Measurements from ENCODE around the gene SERPINB6. TPM values are rescaled to one million over a fixed set of nuclear protein-coding genes. Genes with fewer than 3 reads are reported as not detected.
"Not testable (repeated sequence)": the region's sequence is repeated elsewhere in the genome, so short reads cannot be mapped to it uniquely, and the experiment has no call there.

The SERPINB6 gene
- total RNA-seq, 2 experiments from 2014 or later, result 13.2 TPM; not detected in 1

DNA sequence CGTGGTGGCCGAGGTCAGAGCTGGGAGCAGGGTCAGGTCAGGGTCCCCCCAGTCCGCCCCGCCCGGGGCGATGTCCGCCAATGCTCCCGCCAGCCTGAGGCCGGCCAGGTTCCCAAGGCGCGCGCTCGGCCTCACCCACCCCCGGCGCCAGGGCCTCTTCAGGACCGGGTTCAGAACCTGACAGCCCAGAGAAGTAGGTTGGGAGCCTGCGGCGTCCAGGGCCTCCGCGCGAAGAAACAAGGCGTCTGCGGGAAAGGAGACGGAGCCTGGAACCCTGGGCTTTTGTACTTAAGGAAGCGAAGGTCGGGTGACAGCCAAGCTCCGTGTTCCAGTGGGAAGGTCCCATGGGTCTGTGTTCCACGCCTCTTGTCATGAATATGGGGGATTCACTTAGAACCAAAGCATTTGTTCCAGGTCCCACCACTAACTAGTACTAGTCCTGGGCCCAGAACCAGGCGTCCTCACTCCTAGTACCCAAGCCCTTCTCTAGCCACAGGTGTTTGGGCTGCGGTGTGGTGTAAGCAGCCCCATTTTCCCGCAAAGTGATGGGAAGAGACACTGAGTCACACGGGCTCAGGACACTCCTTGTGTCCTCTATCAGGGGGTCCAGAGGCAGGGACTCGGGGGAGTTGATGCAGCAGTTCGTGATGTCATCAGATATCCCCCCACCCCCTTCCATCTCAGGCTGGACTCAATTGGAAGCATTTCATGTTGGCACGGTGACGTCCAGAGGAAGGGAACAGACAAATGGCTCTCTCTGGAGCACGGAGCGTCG is 67.8 kb downstream of the SERPINB6 start:
- BruUV-seq (replicated peaks); H2AFZ ChIP-seq (ENCODE audit: low read length); H3K9me2 ChIP-seq (ENCODE audit: insufficient read depth, low read length); CTCF ChIA-PET (ENCODE audit: unreplicated experiment); DNase-seq (ENCODE audit: low spot score); intact Hi-C loops (cut with micrococcal nuclease; ENCODE audit: unreplicated experiment); H3K9me3 ChIP-seq (ENCODE audit: low read length): not testable (repeated sequence)
- peaks cover 44% of the 10 kb centered on the region for H3K36me3 ChIP-seq (ENCODE audit: insufficient read depth, low read length)
- H3K4me3 ChIP-seq (ENCODE audit: low read depth, low read length, poor library complexity, severe bottlenecking), result peak overlapping the region; percentile 73
- peak overlapping the region; percentile 96 for H3K4me2 ChIP-seq (ENCODE audit: low read length)
- peaks cover 21% of the 10 kb centered on the region for H4K20me1 ChIP-seq (ENCODE audit: insufficient read depth, low read length)
- peaks cover 63% of the 10 kb centered on the region for H3K4me1 ChIP-seq (ENCODE audit: insufficient read depth, low read length, poor library complexity, severe bottlenecking)
- peaks cover 46% of the 10 kb centered on the region for H3K79me2 ChIP-seq (ENCODE audit: insufficient read depth, low read depth, low read length)
- peak overlapping the region; percentile 81 for H3K27ac ChIP-seq (ENCODE audit: low read depth, low read length, poor library complexity, severe bottlenecking)
- POLR2A ChIA-PET, result interaction anchor here (0.8 to 5.3 kb wide), 6 partner anchors 11 to 57 kb away, joined by 3 to 32 read pairs (median 7); no protein-coding TSS in a partner anchor

DNA sequence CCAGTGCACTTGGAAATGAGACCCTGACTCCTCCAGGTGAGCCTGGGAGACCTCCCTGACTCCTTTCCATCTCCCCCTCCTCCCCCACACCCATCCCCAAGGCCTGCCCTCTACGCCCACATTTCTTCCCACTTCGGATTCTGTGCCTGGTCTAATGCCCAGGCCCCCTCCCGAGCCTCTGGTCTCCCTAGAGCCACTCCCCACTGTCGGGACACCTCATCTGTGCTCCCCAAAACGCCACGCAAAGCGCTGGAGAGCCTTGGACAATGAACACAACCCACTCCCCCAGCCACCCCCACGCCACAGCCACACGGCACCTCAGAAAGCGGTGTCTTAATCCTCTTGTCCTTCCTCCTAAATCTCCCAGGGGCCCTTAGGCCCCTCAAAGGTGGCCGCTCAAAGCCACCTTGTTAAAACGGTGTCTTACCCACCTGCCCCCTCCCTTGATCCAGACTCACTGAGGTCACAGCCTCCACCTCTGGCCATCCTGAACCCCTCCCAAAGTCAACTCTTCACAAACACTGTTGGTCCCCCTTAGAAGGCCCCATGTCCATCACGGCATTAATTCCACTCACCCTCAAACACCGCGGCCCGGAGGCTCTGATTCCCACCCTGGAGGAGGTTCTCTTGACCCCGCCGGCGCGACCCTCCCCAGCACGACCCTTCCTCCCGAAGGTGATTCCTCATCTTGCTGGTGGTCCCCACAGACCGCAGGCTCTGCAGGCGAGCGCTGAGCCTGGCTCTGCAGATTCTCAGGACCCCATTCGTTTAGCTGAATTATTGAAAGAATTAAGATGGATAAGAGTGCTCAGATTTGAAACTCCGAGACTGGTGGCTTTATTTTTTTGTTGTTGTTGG is 69.5 kb downstream of the SERPINB6 start:
- CTCF ChIA-PET (ENCODE audit: unreplicated experiment), result not testable (repeated sequence)

DNA sequence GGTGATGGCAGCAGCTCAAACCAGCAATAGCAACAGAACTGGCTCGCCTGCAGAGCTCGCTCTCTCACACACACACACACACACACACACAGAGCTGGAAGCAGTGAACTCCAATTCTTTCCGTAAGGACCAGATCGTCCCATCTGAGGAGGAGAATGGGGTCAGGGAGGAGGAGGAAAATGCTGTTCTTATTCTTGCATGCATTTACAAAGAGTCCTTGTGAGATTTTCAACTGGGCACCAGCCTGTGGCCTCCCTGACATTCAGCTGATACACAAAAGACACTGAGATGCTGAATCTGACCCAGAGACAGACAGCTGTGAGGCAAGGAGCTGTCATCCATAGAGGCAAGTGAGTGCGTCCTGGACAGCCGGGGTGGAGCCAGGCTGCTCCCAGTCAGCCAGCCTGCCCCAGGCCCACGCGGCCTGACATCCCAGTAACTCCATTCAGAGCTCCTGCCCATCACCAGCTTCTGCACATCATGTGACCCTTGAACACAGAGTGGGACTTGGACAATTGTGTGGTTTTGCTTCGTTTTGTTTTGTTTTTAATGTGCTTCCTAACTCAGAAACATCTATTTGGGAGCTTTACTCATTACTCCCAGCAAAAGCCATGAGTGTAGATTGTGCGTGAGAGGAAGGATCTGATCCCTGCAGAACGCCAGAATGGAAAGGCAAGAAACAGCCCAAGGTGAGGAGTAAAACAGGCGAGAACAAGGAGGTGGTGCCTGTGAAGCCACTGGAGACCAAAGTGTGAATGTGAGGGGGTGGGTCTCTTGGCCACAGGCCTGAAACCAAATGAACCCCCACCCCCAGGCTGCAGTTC is 70.3 kb downstream of the SERPINB6 start:
- Histone ChIP-seq H3K27ac (ENCODE audit: low read depth, low read length, poor library complexity, severe bottlenecking) (peak overlapping the region; percentile 81), H3K4me2 (ENCODE audit: low read length) (peak overlapping the region; percentile 96)
- DNase-seq (ENCODE audit: low spot score), result no peak

More for the DNA sequence above, 69.5 kb downstream of the SERPINB6 start:
- H3K9me3 ChIP-seq (ENCODE audit: low read length); intact Hi-C loops (cut with micrococcal nuclease; ENCODE audit: unreplicated experiment); H2AFZ ChIP-seq (ENCODE audit: low read length); DNase-seq (ENCODE audit: low spot score); H3K9me2 ChIP-seq (ENCODE audit: insufficient read depth, low read length); BruUV-seq (replicated peaks): not testable (repeated sequence)
- H3K79me2 ChIP-seq (ENCODE audit: insufficient read depth, low read depth, low read length), result peaks cover 63% of the 10 kb centered on the region
- POLR2A ChIA-PET, result interaction anchor here (0.6 to 6.0 kb wide), 17 partner anchors 9 to 54 kb away, joined by 3 to 70 read pairs (median 4); no protein-coding TSS in a partner anchor
- H3K4me2 ChIP-seq (ENCODE audit: low read length), result peak overlapping the region; percentile 96
- peak overlapping the region; percentile 73 for H3K4me3 ChIP-seq (ENCODE audit: low read depth, low read length, poor library complexity, severe bottlenecking)
- H3K27ac ChIP-seq (ENCODE audit: low read depth, low read length, poor library complexity, severe bottlenecking), result peak overlapping the region; percentile 81
- peaks cover 21% of the 10 kb centered on the region for H4K20me1 ChIP-seq (ENCODE audit: insufficient read depth, low read length)
- H3K4me1 ChIP-seq (ENCODE audit: insufficient read depth, low read length, poor library complexity, severe bottlenecking), result peaks cover 69% of the 10 kb centered on the region
- peaks cover 61% of the 10 kb centered on the region for H3K36me3 ChIP-seq (ENCODE audit: insufficient read depth, low read length)

More for the DNA sequence above, 70.3 kb downstream of the SERPINB6 start:
- BruUV-seq (replicated peaks), result no TSS peak
- H3K9me3 ChIP-seq (ENCODE audit: low read length), result no peaks in the 10 kb centered on the region
- CTCF ChIA-PET (ENCODE audit: unreplicated experiment), result interaction anchor here (0.6 to 1.9 kb wide), 5 partner anchors 10 to 139 kb away, joined by 3 to 11 read pairs (median 3); no protein-coding TSS in a partner anchor
- intact Hi-C loops (cut with micrococcal nuclease; ENCODE audit: unreplicated experiment), result no loop called here
- H3K9me2 ChIP-seq (ENCODE audit: insufficient read depth, low read length), result no peaks in the 10 kb centered on the region
- H3K4me3 ChIP-seq (ENCODE audit: low read depth, low read length, poor library complexity, severe bottlenecking), result peak overlapping the region; percentile 73
- TF ChIP-seq, protein P1, sequence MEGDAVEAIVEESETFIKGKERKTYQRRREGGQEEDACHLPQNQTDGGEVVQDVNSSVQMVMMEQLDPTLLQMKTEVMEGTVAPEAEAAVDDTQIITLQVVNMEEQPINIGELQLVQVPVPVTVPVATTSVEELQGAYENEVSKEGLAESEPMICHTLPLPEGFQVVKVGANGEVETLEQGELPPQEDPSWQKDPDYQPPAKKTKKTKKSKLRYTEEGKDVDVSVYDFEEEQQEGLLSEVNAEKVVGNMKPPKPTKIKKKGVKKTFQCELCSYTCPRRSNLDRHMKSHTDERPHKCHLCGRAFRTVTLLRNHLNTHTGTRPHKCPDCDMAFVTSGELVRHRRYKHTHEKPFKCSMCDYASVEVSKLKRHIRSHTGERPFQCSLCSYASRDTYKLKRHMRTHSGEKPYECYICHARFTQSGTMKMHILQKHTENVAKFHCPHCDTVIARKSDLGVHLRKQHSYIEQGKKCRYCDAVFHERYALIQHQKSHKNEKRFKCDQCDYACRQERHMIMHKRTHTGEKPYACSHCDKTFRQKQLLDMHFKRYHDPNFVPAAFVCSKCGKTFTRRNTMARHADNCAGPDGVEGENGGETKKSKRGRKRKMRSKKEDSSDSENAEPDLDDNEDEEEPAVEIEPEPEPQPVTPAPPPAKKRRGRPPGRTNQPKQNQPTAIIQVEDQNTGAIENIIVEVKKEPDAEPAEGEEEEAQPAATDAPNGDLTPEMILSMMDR (conservative IDR thresholded peaks at IDR 0.05; ENCODE audit: low read length), result no peak
- no peak for TF ChIP-seq EZH2phosphoT487 (IDR thresholded peaks at IDR 0.05; ENCODE audit: borderline replicate concordance, low read depth, low read length)
- peaks cover 72% of the 10 kb centered on the region for H3K79me2 ChIP-seq (ENCODE audit: insufficient read depth, low read depth, low read length)
- H4K20me1 ChIP-seq (ENCODE audit: insufficient read depth, low read length), result peaks cover 21% of the 10 kb centered on the region
- peaks cover 70% of the 10 kb centered on the region for H3K36me3 ChIP-seq (ENCODE audit: insufficient read depth, low read length)
- H2AFZ ChIP-seq (ENCODE audit: low read length), result no peak overlapping the region
- H3K4me1 ChIP-seq (ENCODE audit: insufficient read depth, low read length, poor library complexity, severe bottlenecking), result peaks cover 69% of the 10 kb centered on the region
- POLR2A ChIA-PET, result interaction anchor here (0.5 to 6.0 kb wide), 17 partner anchors 8 to 686 kb away, joined by 3 to 70 read pairs (median 3); no protein-coding TSS in a partner anchor

Data from OCI-LY7 (cell line).